ENCODE measurements around the gene TMEM161A.

The TMEM161A gene

GRCh38 chr19:19171821-19172532 lies 33.7 kb upstream of the TMEM161A start:
- Histone ChIP-seq H3K4me1 (ENCODE audit: insufficient read depth, insufficient read length) (peaks cover 19% of the 10 kb centered on the region), H3K27me3 (ENCODE audit: insufficient read depth, insufficient read length) (peaks cover 41% of the 10 kb centered on the region), H3K36me3 (ENCODE audit: insufficient read depth, insufficient read length, low read length) (peaks cover 8% of the 10 kb centered on the region), H3K4me3 (ENCODE audit: insufficient read length, low read depth) (no peak overlapping the region), H3K9me3 (ENCODE audit: insufficient read depth, low read length) (no peaks in the 10 kb centered on the region), H3K9ac (ENCODE audit: insufficient read length, low read depth) (peak overlapping the region; percentile 52)
- TF ChIP-seq ZNF274 (IDR thresholded peaks at IDR 0.05; ENCODE audit: low read depth, low read length): no peak
- TF ChIP-seq SUZ12 (IDR thresholded peaks at IDR 0.05; ENCODE audit: extremely low read depth, insufficient read depth, insufficient read length): no peak
- TF ChIP-seq YY1 (IDR thresholded peaks at IDR 0.05; ENCODE audit: insufficient read depth, insufficient read length): no peak
- DNase-seq (ENCODE audit: low read depth, low spot score): no peak

GRCh38 chr19:19170873-19171672 lies 32.8 kb upstream of the TMEM161A start:
- Histone ChIP-seq H3K9ac (ENCODE audit: insufficient read length, low read depth) (peak overlapping the region; percentile 43), H3K27me3 (ENCODE audit: insufficient read depth, insufficient read length) (peaks cover 41% of the 10 kb centered on the region), H3K9me3 (ENCODE audit: insufficient read depth, low read length) (no peaks in the 10 kb centered on the region), H3K36me3 (ENCODE audit: insufficient read depth, insufficient read length, low read length) (no peaks in the 10 kb centered on the region), H3K4me3 (ENCODE audit: insufficient read length, low read depth) (no peak overlapping the region), H3K4me1 (ENCODE audit: insufficient read depth, insufficient read length) (peaks cover 19% of the 10 kb centered on the region)
- TF ChIP-seq ZNF274 (IDR thresholded peaks at IDR 0.05; ENCODE audit: low read depth, low read length): no peak
- TF ChIP-seq SUZ12 (IDR thresholded peaks at IDR 0.05; ENCODE audit: extremely low read depth, insufficient read depth, insufficient read length): no peak
- no peak for TF ChIP-seq YY1 (IDR thresholded peaks at IDR 0.05; ENCODE audit: insufficient read depth, insufficient read length)
- no peak for DNase-seq (ENCODE audit: low read depth, low spot score)

GRCh38 chr19:19170053-19170872 lies 32.0 kb upstream of the TMEM161A start, which contains the start of gene MEF2B:
Gene MEF2B (minus strand): TSS chr19:19170263. CDS start chr19:19150735, 19,528 bp downstream.
- Histone ChIP-seq H3K4me3 (ENCODE audit: insufficient read length, low read depth) (no peak within 1 kb of the TSS), H3K27me3 (ENCODE audit: insufficient read depth, insufficient read length) (peaks cover 48% of the 10 kb centered on the region), H3K36me3 (ENCODE audit: insufficient read depth, insufficient read length, low read length) (no peaks in the 10 kb centered on the region), H3K9me3 (ENCODE audit: insufficient read depth, low read length) (no peaks in the 10 kb centered on the region), H3K4me1 (ENCODE audit: insufficient read depth, insufficient read length) (peaks cover 21% of the 10 kb centered on the region), H3K9ac (ENCODE audit: insufficient read length, low read depth) (peak within 1 kb of the TSS; percentile 43)
- DNase-seq (ENCODE audit: low read depth, low spot score): peak; percentile 66
- TF ChIP-seq ZNF274 (IDR thresholded peaks at IDR 0.05; ENCODE audit: low read depth, low read length) (no peak), YY1 (IDR thresholded peaks at IDR 0.05; ENCODE audit: insufficient read depth, insufficient read length) (no peak), SUZ12 (IDR thresholded peaks at IDR 0.05; ENCODE audit: extremely low read depth, insufficient read depth, insufficient read length) (no peak)

- TF ChIP-seq YY1 (IDR thresholded peaks at IDR 0.05; ENCODE audit: insufficient read depth, insufficient read length) (no peak), SUZ12 (IDR thresholded peaks at IDR 0.05; ENCODE audit: extremely low read depth, insufficient read depth, insufficient read length) (no peak), ZNF274 (IDR thresholded peaks at IDR 0.05; ENCODE audit: low read depth, low read length) (no peak)
- Histone ChIP-seq H3K36me3 (ENCODE audit: insufficient read depth, insufficient read length, low read length) (no peaks in the 10 kb centered on the region), H3K4me1 (ENCODE audit: insufficient read depth, insufficient read length) (peaks cover 21% of the 10 kb centered on the region), H3K27me3 (ENCODE audit: insufficient read depth, insufficient read length) (peaks cover 52% of the 10 kb centered on the region), H3K4me3 (ENCODE audit: insufficient read length, low read depth) (no peak overlapping the region), H3K9me3 (ENCODE audit: insufficient read depth, low read length) (no peaks in the 10 kb centered on the region), H3K9ac (ENCODE audit: insufficient read length, low read depth) (no peak overlapping the region)
- no peak for DNase-seq (ENCODE audit: low read depth, low spot score)
Measured at GRCh38 chr19:19169236-19170052, 31.2 kb upstream of the TMEM161A start.

GRCh38 chr19:19167612-19168011 lies 29.3 kb upstream of the TMEM161A start:
- no peak for DNase-seq (ENCODE audit: low read depth, low spot score)
- TF ChIP-seq SUZ12 (IDR thresholded peaks at IDR 0.05; ENCODE audit: extremely low read depth, insufficient read depth, insufficient read length): no peak
- no peak for TF ChIP-seq YY1 (IDR thresholded peaks at IDR 0.05; ENCODE audit: insufficient read depth, insufficient read length)
- TF ChIP-seq ZNF274 (IDR thresholded peaks at IDR 0.05; ENCODE audit: low read depth, low read length): no peak
- no peaks in the 10 kb centered on the region for H3K36me3 ChIP-seq (ENCODE audit: insufficient read depth, insufficient read length, low read length)
- no peaks in the 10 kb centered on the region for H3K9me3 ChIP-seq (ENCODE audit: insufficient read depth, low read length)
- H3K4me3 ChIP-seq (ENCODE audit: insufficient read length, low read depth): no peak overlapping the region
- no peak overlapping the region for H3K9ac ChIP-seq (ENCODE audit: insufficient read length, low read depth)
- H3K27me3 ChIP-seq (ENCODE audit: insufficient read depth, insufficient read length): peaks cover 55% of the 10 kb centered on the region
- peaks cover 19% of the 10 kb centered on the region for H3K4me1 ChIP-seq (ENCODE audit: insufficient read depth, insufficient read length)

GRCh38 chr19:19165396-19165795 lies 27.1 kb upstream of the TMEM161A start:
- TF ChIP-seq ZNF274 (IDR thresholded peaks at IDR 0.05; ENCODE audit: low read depth, low read length) (no peak), SUZ12 (IDR thresholded peaks at IDR 0.05; ENCODE audit: extremely low read depth, insufficient read depth, insufficient read length) (no peak), YY1 (IDR thresholded peaks at IDR 0.05; ENCODE audit: insufficient read depth, insufficient read length) (no peak)

More at GRCh38 chr19:19165396-19165795, 27.1 kb upstream of the TMEM161A start:
- Histone ChIP-seq H3K9me3 (ENCODE audit: insufficient read depth, low read length) (no peaks in the 10 kb centered on the region), H3K4me3 (ENCODE audit: insufficient read length, low read depth) (no peak overlapping the region), H3K36me3 (ENCODE audit: insufficient read depth, insufficient read length, low read length) (no peaks in the 10 kb centered on the region), H3K27me3 (ENCODE audit: insufficient read depth, insufficient read length) (peaks cover 41% of the 10 kb centered on the region), H3K4me1 (ENCODE audit: insufficient read depth, insufficient read length) (peaks cover 14% of the 10 kb centered on the region), H3K9ac (ENCODE audit: insufficient read length, low read depth) (no peak overlapping the region)
- no peak for DNase-seq (ENCODE audit: low read depth, low spot score)

All from NT2/D1 (cell line).